Endothelial cell of umbilical vein (primary cell): ENCODE results near the gene TOMM40. TPM values are rescaled to one million over a fixed set of nuclear protein-coding genes. Genes with fewer than 3 reads are reported as not detected.
A peak's percentile ranks its signal among the peaks of the same experiment; 100 is the strongest.

Experiments used
- Bru-seq: library from RNA; stranded (reverse); fragments of 400-500 nt; gene quantifications from one replicate; lab custom pipeline; 2021; lab: Mats Ljungman, UMichigan
- BruChase-seq, 2 experiments: library from RNA; stranded (reverse); fragments of 400-500 nt; gene quantifications; one replicate each; lab custom pipeline; 2021; lab: Mats Ljungman, UMichigan
- BruUV-seq: library from RNA; stranded (reverse); fragments of 400-500 nt; replicated peaks from 2 replicates; lab custom pipeline; 2021; lab: Mats Ljungman, UMichigan
- CTCF ChIA-PET: fragments of 300-600, 350-600 bp; sonication (Branson Sonifier 250); formaldehyde crosslinking; loops from one replicate; lab custom pipeline; 2021; ENCODE audit warnings: antibody characterized with exemption, inconsistent platforms; lab: Charles Lee
- POLR2A ChIA-PET: fragments of 300-600, 350-600 bp; sonication (Branson Sonifier 250); formaldehyde crosslinking; loops from one replicate; lab custom pipeline; 2021; ENCODE audit warnings: antibody characterized with exemption, inconsistent platforms; lab: Charles Lee
- DNase-seq: peaks from one replicate; pipeline ENCODE4 v3.0.0-alpha.2; 2011; ENCODE audit warnings: low read depth, low spot score
- FAIRE-seq: peaks from 2 replicates; lab custom pipeline; 2011; peaks lifted over from hg19 to GRCh38; lab: Jason Lieb, UNC
- H2AFZ ChIP-seq: 2 replicates; pipeline ENCODE4 v1.6.0; 2012; ENCODE audit warnings: low read depth, low read length, control low read depth, inconsistent platforms
- H3K27ac ChIP-seq: 2 replicates; pipeline ENCODE4 v1.5.1; 2011; ENCODE audit warnings: low read depth, mild to moderate bottlenecking, control low read depth, low read length, moderate library complexity; ENCODE audit not compliant: insufficient read depth
- H3K27me3 ChIP-seq, 2 experiments: 2 replicates each; pipeline versions ENCODE4 v1.6.0 to v1.6.1; 2011; ENCODE audit warnings: low read length in 2 of 2, mixed read lengths in 1 of 2; ENCODE audit not compliant: control insufficient read depth in 2 of 2, insufficient read depth in 2 of 2
- H3K36me3 ChIP-seq, 2 experiments: 2 replicates in 1 of 2; 3 replicates in 1 of 2; pipeline ENCODE4 v1.5.1; 2011; ENCODE audit warnings: low read length in 2 of 2, mild to moderate bottlenecking in 1 of 2, moderate library complexity in 1 of 2; ENCODE audit not compliant: control insufficient read depth in 2 of 2, insufficient read depth in 2 of 2; ENCODE audit errors: extremely low read depth in 1 of 2
- H3K4me1 ChIP-seq: 3 replicates; pipeline ENCODE4 v1.5.1; 2011; ENCODE audit warnings: mild to moderate bottlenecking, low read length; ENCODE audit not compliant: control insufficient read depth, insufficient read depth; ENCODE audit errors: extremely low read depth
- H3K4me2 ChIP-seq: 2 replicates; pipeline ENCODE4 v1.6.1; 2011; ENCODE audit warnings: low read length, control low read depth, mixed read lengths; ENCODE audit not compliant: insufficient read depth
- H3K4me3 ChIP-seq, 3 experiments: fragments of 200-600 bp in 1 of 3; sonication (generic), shearing (Covaris generic) in 1 of 3; replicated peaks in 1 of 3; 2 replicates each; pipeline ENCODE4 v1.5.1; 2011 to 2016; ENCODE audit warnings: control low read depth in 3 of 3, low read length in 3 of 3, mild to moderate bottlenecking in 2 of 3, inconsistent platforms in 1 of 3, low read depth in 1 of 3, moderate library complexity in 1 of 3; ENCODE audit not compliant: insufficient read depth in 1 of 3
- H3K79me2 ChIP-seq: 2 replicates; pipeline ENCODE4 v1.6.0; 2012; ENCODE audit warnings: low read length, inconsistent platforms; ENCODE audit not compliant: control insufficient read depth, insufficient read depth
- H3K9ac ChIP-seq: replicated peaks from 2 replicates; pipeline ENCODE3; 2011; ENCODE audit warnings: low read length, control low read depth; ENCODE audit not compliant: insufficient read depth; ENCODE audit errors: extremely low read depth
- H3K9me1 ChIP-seq: replicated peaks from 3 replicates; pipeline ENCODE4 v1.6.0; 2011; ENCODE audit warnings: mild to moderate bottlenecking, low read length; ENCODE audit not compliant: control insufficient read depth, insufficient read depth; ENCODE audit errors: extremely low read depth
- H3K9me3 ChIP-seq: replicated peaks from 2 replicates; pipeline ENCODE4 v1.5.1; 2012; ENCODE audit warnings: low read length, inconsistent platforms; ENCODE audit not compliant: control insufficient read depth, insufficient read depth
- H4K20me1 ChIP-seq: replicated peaks from 2 replicates; pipeline ENCODE3; 2011; ENCODE audit warnings: mild to moderate bottlenecking, low read length; ENCODE audit not compliant: control insufficient read depth, insufficient read depth; ENCODE audit errors: extremely low read depth
- CTCF ChIP-seq, 2 donors: IDR thresholded peaks; 1 replicate in 1 of 2; 2 replicates in 1 of 2; pipeline ENCODE4 v1.5.1; 2011; ENCODE audit warnings: low read length in 2 of 2, mild to moderate bottlenecking in 2 of 2, moderate library complexity in 2 of 2, control low read depth in 1 of 2, inconsistent platforms in 1 of 2, low read depth in 1 of 2; ENCODE audit not compliant: insufficient read depth in 1 of 2; ENCODE audit errors: extremely low read depth in 1 of 2
- EZH2 ChIP-seq: IDR thresholded peaks from 2 replicates; pipeline ENCODE4 v1.6.1; 2012; ENCODE audit warnings: borderline replicate concordance, low read depth, mild to moderate bottlenecking, moderate library complexity, low read length, inconsistent platforms; ENCODE audit not compliant: severe bottlenecking
- FOS ChIP-seq: IDR thresholded peaks from 2 replicates; pipeline ENCODE4 v1.6.1; 2011; ENCODE audit warnings: mild to moderate bottlenecking, low read length, moderate library complexity, borderline replicate concordance; ENCODE audit not compliant: insufficient read depth
- GATA2 ChIP-seq: IDR thresholded peaks from 2 replicates; pipeline ENCODE4 v1.7.0; 2011; ENCODE audit warnings: low read depth, mild to moderate bottlenecking, moderate library complexity, mixed read lengths, low read length; ENCODE audit not compliant: insufficient read length, insufficient read depth
- JUN ChIP-seq: IDR thresholded peaks from 2 replicates; pipeline ENCODE4 v1.6.1; 2011; ENCODE audit warnings: borderline replicate concordance, low read depth; ENCODE audit not compliant: insufficient read length, insufficient read depth
- MYC ChIP-seq: IDR thresholded peaks from one replicate; pipeline ENCODE4 v1.6.1; 2011; ENCODE audit warnings: mild to moderate bottlenecking, low read depth, low read length
- POLR2A ChIP-seq: IDR thresholded peaks from 2 replicates; pipeline ENCODE4 v1.6.1; 2012; ENCODE audit warnings: low read depth, mild to moderate bottlenecking, control low read depth, low read length
- POLR2AphosphoS5 ChIP-seq: IDR thresholded peaks from 2 replicates; pipeline ENCODE4 v1.6.1; 2012; ENCODE audit warnings: low read depth, mild to moderate bottlenecking, control low read depth, low read length, moderate library complexity; ENCODE audit not compliant: insufficient read depth
- dilution Hi-C: fragments of 300-500 bp; cut with MboI; formaldehyde crosslinking; loops from one replicate; pipeline ENCODE4 v1.15.0; 2019; ENCODE audit warnings: low sequenced_read_pairs; ENCODE audit not compliant: extremely low pct_ligation_motif_present
- intact Hi-C: fragments of 100-400 bp; cut with micrococcal nuclease; formaldehyde crosslinking; loops from one replicate; pipeline ENCODE4 v1.10.0; 2022
- long read RNA-seq: library from polyadenylated mRNA; stranded (forward); transcript quantifications from one replicate; pipeline ENCODE4 v2.0.0, GENCODE V29; 2021
- polyA minus RNA-seq, 3 experiments: library from RNA; depleted of rRNA, polyadenylated mRNA; stranded (reverse); fragments of >200 nt; gene quantifications; 1 replicate in 1 of 3; 2 replicates in 2 of 3; pipeline ENCODE4 v1.2.3, GENCODE V29; 2011
- polyA plus RNA-seq, 4 experiments: library from polyadenylated mRNA; depleted of rRNA in 3 of 4; stranded (reverse) in 3 of 4; unstranded in 1 of 4; fragments of >200 nt; gene quantifications; 2 replicates each; pipeline versions ENCODE4 v1.2.1 to v1.2.3, GENCODE V29; 2011 to 2012; ENCODE audit warnings: missing spikeins in 1 of 4
- total RNA-seq: library from RNA; stranded (reverse); gene quantifications from 2 replicates; pipeline ENCODE4 v1.2.3, GENCODE V29; 2021
- TF ChIP-seq, protein P1 (sequence below): IDR thresholded peaks from 2 replicates; pipeline ENCODE4 v1.6.1; 2011; ENCODE audit not compliant: insufficient read depth, insufficient read length

Gene TOMM40
- total RNA-seq (90.7 and 101 TPM in 2 replicates), polyA plus RNA-seq (70.2 and 71.8 TPM in 2 replicates), polyA minus RNA-seq (40.4 and 48.2 TPM in 2 replicates), Bru-seq, nascent RNA (percentile 67 among the genes with signal in this experiment), BruChase-seq, experiment 1, labeled RNA remaining after a 6-hour chase (percentile 86 among the genes with signal in this experiment), BruChase-seq, experiment 2, labeled RNA remaining after a 2-hour chase (percentile 70 among the genes with signal in this experiment)
- 71.4 and 71.8 TPM in 2 replicates for polyA plus RNA-seq (2011; cell fraction: cytosol; rRNA removed)
- polyA plus RNA-seq (2011; cell fraction: nucleus; rRNA removed), result 37.7 and 46.2 TPM in 2 replicates
- 65.0 and 68.0 TPM in 2 replicates for polyA plus RNA-seq (2012)
- polyA minus RNA-seq (2011; cell fraction: cytosol; rRNA and poly(A)+ RNA removed), result 40.4 TPM
- 12.9 and 13.6 TPM in 2 replicates for polyA minus RNA-seq (2011; cell fraction: nucleus; rRNA and poly(A)+ RNA removed)
- long read RNA-seq, transcript TOMM40-203 (9 exons, 1,725 nt), result minor isoform, 143 of 489 reads
- long read RNA-seq, transcript TOMM40-201 (10 exons, 1,707 nt), result minor isoform, 49 of 489 reads
- long read RNA-seq, transcript TOMM40-202 (10 exons, 1,709 nt), result major isoform, 269 of 489 reads
- long read RNA-seq, partial matches to known transcripts, result 7 of 489 reads
- long read RNA-seq, other reads (novel, unspliced or antisense), result 21 of 489 reads

GRCh38 chr19:44891016-44891882 lies at the start of gene TOMM40:
Gene TOMM40 (plus strand): TSS chr19:44891254. CDS start chr19:44891416, 162 bp downstream.
- BruUV-seq, result no TSS peak
- H3K4me3 ChIP-seq, result peak within 1 kb of the TSS; percentile 53 to 81 (median 77)
- H3K4me1 ChIP-seq, result peaks cover 16% of the 10 kb centered on the region
- peak within 1 kb of the TSS; percentile 52 for H3K9ac ChIP-seq
- H3K27me3 ChIP-seq, result no peaks in the 10 kb centered on the region
- dilution Hi-C loops (no loop called here), intact Hi-C loops (loop anchor here (2.0 to 5.0 kb wide), 3 partner anchors 20 to 172 kb away; no protein-coding TSS in a partner anchor)
- H3K79me2 ChIP-seq, result peaks cover 33% of the 10 kb centered on the region
- H3K9me1 ChIP-seq, result no peaks in the 10 kb centered on the region
- DNase-seq (no peak), FAIRE-seq (no peak)
- TF ChIP-seq CTCF (IDR thresholded peaks at IDR 0.05; ENCODE audit: extremely low read depth in 1 of 2, insufficient read depth in 1 of 2, low read depth in 1 of 2, low read length in 2 of 2), result no peak
- TF ChIP-seq, protein P1, sequence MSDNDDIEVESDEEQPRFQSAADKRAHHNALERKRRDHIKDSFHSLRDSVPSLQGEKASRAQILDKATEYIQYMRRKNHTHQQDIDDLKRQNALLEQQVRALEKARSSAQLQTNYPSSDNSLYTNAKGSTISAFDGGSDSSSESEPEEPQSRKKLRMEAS, result peak; percentile 2
- TF ChIP-seq MYC, result no peak
- no peak for TF ChIP-seq JUN
- peak; percentile 86 for TF ChIP-seq POLR2AphosphoS5
- TF ChIP-seq FOS, result no peak
- TF ChIP-seq GATA2, result no peak
- TF ChIP-seq POLR2A, result peak; percentile 47
- TF ChIP-seq EZH2, result no peak
- peak within 1 kb of the TSS; percentile 65 for H3K27ac ChIP-seq
- CTCF ChIA-PET, result interaction anchor here (1.3 to 1.6 kb wide), 5 partner anchors 13 to 167 kb away, joined by 3 to 5 read pairs (median 4); no protein-coding TSS in a partner anchor
- peak within 1 kb of the TSS; percentile 91 for H3K4me2 ChIP-seq
- H2AFZ ChIP-seq, result no peak within 1 kb of the TSS
- no peaks in the 10 kb centered on the region for H4K20me1 ChIP-seq
- POLR2A ChIA-PET, result interaction anchor here (1.0 to 1.4 kb wide), 2 partner anchors 10 to 15 kb away, joined by 3 read pairs; no protein-coding TSS in a partner anchor
- H3K9me3 ChIP-seq, result no peaks in the 10 kb centered on the region
- peaks cover 9 to 38% of the 10 kb centered on the region in 2 experiments for H3K36me3 ChIP-seq
